Heart left ventricle (tissue), 13 donors: Measurements from ENCODE around the gene HSD17B2.

Experiments
- CTCF ChIP-seq, 12 donors: fragments of 200-600 bp; sonication (generic) in 4 of 12; IDR thresholded peaks; one replicate each; pipeline versions ENCODE4 v1.5.0 to v1.8.0; 2018 to 2022; ENCODE audit warnings: antibody characterized with exemption in 12 of 12, mild to moderate bottlenecking in 5 of 12
- POLR2A ChIP-seq, 2 donors: fragments of 450-650 bp; IDR thresholded peaks; one replicate each; pipeline ENCODE4 v1.6.1; 2017; ENCODE audit warnings: antibody characterized with exemption in 2 of 2, mild to moderate bottlenecking in 2 of 2, moderate library complexity in 2 of 2
- donor health status: ischemic (EF 13 %, LVEDD 7.1; RV severe dilation, severe dysfunction).
- donor health status: DM: no; HTN: yes; CAD: no.
- donor health status: DM: no; HTN: no; CAD: no.
- donor health status: ischemic (EF 25% LVEDD 6.9; RV normal size, moderate dysfunction).
- donor health status: ischemic (EF 25% LVEDD 5.7; RV mildly dilated, moderate dysfunction).
- donor health status: ischemic (EF 35%, LVEDD 5.7; RV mildly dilated, moderate dysfunction).
- donor health status: nonischemic (EF 11% LVEDD 7.7; RV severe dilation, severe dysfunction).
- donor health status: DM: yes; HTN: yes; CAD: no.
- donor health status: PGD.
- donor health status: ischemic (EF 29% LVEDD 5.4; RV normal size, mild dysfunction).
- donor health status: nonischemic (EF 23%, LVEDD 6.1; RV moderate dilation, normal function).

- TF ChIP-seq CTCF (IDR thresholded peaks at IDR 0.05) (no peak), POLR2A (IDR thresholded peaks at IDR 0.05) (no peak)
Observed at GRCh38 chr16:82037251-82037650, 2.2 kb downstream of the HSD17B2 start.
